ENCODE data around the gene PCDHGA4.

GRCh38 chr5:141399555-141400258, 44.9 kb downstream of the PCDHGA4 start:
- TF ChIP-seq SP1 (IDR thresholded peaks at IDR 0.05) = no peak
- TF ChIP-seq CTCF (IDR thresholded peaks at IDR 0.05; ENCODE audit: low read depth, low read length, missing input control) = no peak
- no peak for TF ChIP-seq TAF1 (conservative IDR thresholded peaks at IDR 0.05)
- no peak for TF ChIP-seq ATF3 (IDR thresholded peaks at IDR 0.05)
- no peak for TF ChIP-seq JUND (IDR thresholded peaks at IDR 0.05)
- no peak for TF ChIP-seq YY1 (IDR thresholded peaks at IDR 0.05)
- no peak for TF ChIP-seq MAX (IDR thresholded peaks at IDR 0.05)

Data from liver (tissue), 3 donors.